ENCODE measurements around the gene FCRL5.

- no peak for TF ChIP-seq SNAI2 (CRISPR knock-in tag; IDR thresholded peaks at IDR 0.05)
- no peak for TF ChIP-seq ISL1 (CRISPR knock-in tag; IDR thresholded peaks at IDR 0.05)
- TF ChIP-seq, protein P1, sequence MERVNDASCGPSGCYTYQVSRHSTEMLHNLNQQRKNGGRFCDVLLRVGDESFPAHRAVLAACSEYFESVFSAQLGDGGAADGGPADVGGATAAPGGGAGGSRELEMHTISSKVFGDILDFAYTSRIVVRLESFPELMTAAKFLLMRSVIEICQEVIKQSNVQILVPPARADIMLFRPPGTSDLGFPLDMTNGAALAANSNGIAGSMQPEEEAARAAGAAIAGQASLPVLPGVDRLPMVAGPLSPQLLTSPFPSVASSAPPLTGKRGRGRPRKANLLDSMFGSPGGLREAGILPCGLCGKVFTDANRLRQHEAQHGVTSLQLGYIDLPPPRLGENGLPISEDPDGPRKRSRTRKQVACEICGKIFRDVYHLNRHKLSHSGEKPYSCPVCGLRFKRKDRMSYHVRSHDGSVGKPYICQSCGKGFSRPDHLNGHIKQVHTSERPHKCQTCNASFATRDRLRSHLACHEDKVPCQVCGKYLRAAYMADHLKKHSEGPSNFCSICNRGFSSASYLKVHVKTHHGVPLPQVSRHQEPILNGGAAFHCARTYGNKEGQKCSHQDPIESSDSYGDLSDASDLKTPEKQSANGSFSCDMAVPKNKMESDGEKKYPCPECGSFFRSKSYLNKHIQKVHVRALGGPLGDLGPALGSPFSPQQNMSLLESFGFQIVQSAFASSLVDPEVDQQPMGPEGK (CRISPR knock-in tag; IDR thresholded peaks at IDR 0.05; ENCODE audit: borderline replicate concordance) = no peak
- no peak for TF ChIP-seq ESRRG (CRISPR knock-in tag; IDR thresholded peaks at IDR 0.05)
- no peak for TF ChIP-seq BACH2 (CRISPR knock-in tag; IDR thresholded peaks at IDR 0.05; ENCODE audit: borderline replicate concordance)
- no peak for TF ChIP-seq TSHZ2 (CRISPR knock-in tag; IDR thresholded peaks at IDR 0.05)
- TF ChIP-seq TOX (CRISPR knock-in tag; IDR thresholded peaks at IDR 0.05; ENCODE audit: borderline replicate concordance) = no peak
Observed at GRCh38 chr1:157574836-157575235, 22.5 kb upstream of the FCRL5 start.
